GM21717 (cell line): Measurements from ENCODE around the gene SAMM50.
A peak's percentile ranks its signal among the peaks of the same experiment; 100 is the strongest.
"Not testable (repeated sequence)": the region's sequence is repeated elsewhere in the genome, so short reads cannot be mapped to it uniquely, and the experiment has no call there.

Source experiments
- ATAC-seq: cut with Tn5 transposase; IDR thresholded peaks from one replicate; pipeline ENCODE4 v1.9.1; 2021; ENCODE audit warnings: mild to moderate bottlenecking, moderate library complexity; ENCODE audit not compliant: unreplicated experiment

The SAMM50 gene

GRCh38 chr22:44000123-44000522, 44.9 kb downstream of the SAMM50 start:
- no peak for ATAC-seq

- no peak for ATAC-seq
Observed at GRCh38 chr22:44001521-44001920, 46.3 kb downstream of the SAMM50 start.

GRCh38 chr22:44002324-44002723, 47.1 kb downstream of the SAMM50 start:
- no peak for ATAC-seq

- ATAC-seq, result no peak
Observed at GRCh38 chr22:44002997-44003396, 47.8 kb downstream of the SAMM50 start.

GRCh38 chr22:44003405-44004103, 48.3 kb downstream of the SAMM50 start:
- no peak for ATAC-seq

GRCh38 chr22:44004104-44004460, 48.8 kb downstream of the SAMM50 start:
- no peak for ATAC-seq

GRCh38 chr22:44005524-44005923, 50.3 kb downstream of the SAMM50 start:
- no peak for ATAC-seq

- ATAC-seq, result no peak
Observed at GRCh38 chr22:44012162-44012561, 56.9 kb downstream of the SAMM50 start.

- no peak for ATAC-seq
Observed at GRCh38 chr22:44012591-44012990, 57.3 kb downstream of the SAMM50 start.

GRCh38 chr22:44014241-44014640, 59.0 kb downstream of the SAMM50 start:
- no peak for ATAC-seq

- not testable (repeated sequence) for ATAC-seq
Observed at GRCh38 chr22:44016586-44016985, 61.3 kb downstream of the SAMM50 start.

GRCh38 chr22:44018594-44018993, 63.4 kb downstream of the SAMM50 start:
- no peak for ATAC-seq

- no peak for ATAC-seq
Observed at GRCh38 chr22:44019416-44019815, 64.2 kb downstream of the SAMM50 start.

GRCh38 chr22:44019846-44020245, 64.6 kb downstream of the SAMM50 start:
- ATAC-seq, result no peak

GRCh38 chr22:44020981-44021380, 65.7 kb downstream of the SAMM50 start:
- ATAC-seq, result no peak

GRCh38 chr22:44023404-44024287, 68.4 kb downstream of the SAMM50 start:
- ATAC-seq, result no peak

GRCh38 chr22:44024288-44024921, 69.2 kb downstream of the SAMM50 start, which contains the start of gene PARVB:
Gene PARVB, plus strand, starts transcription at chr22:44024302. Its CDS starts 38 bp downstream, at chr22:44024340.
- no peak for ATAC-seq

- peak; percentile 42 for ATAC-seq
Observed at GRCh38 chr22:44025171-44026065, 70.2 kb downstream of the SAMM50 start.

- no peak for ATAC-seq
Observed at GRCh38 chr22:44026066-44026629, 70.9 kb downstream of the SAMM50 start.
